GM19025 (cell line): Measurements from ENCODE around the gene BCL2L2.
A peak's percentile ranks its signal among the peaks of the same experiment; 100 is the strongest.
"Not testable (repeated sequence)": the region's sequence is repeated elsewhere in the genome, so short reads cannot be mapped to it uniquely, and the experiment has no call there.

Source experiments
- ATAC-seq: cut with Tn5 transposase; IDR thresholded peaks from one replicate; pipeline ENCODE4 v1.9.1; 2021; ENCODE audit warnings: mild to moderate bottlenecking, low read depth, moderate library complexity; ENCODE audit not compliant: unreplicated experiment

BCL2L2 gene

GRCh38 chr14:23306412-23307145 lies at the start of gene BCL2L2:
Gene BCL2L2, plus strand, starts transcription at chr14:23306833. Its CDS starts 935 bp downstream, at chr14:23307768.
- no peak for ATAC-seq

- no peak for ATAC-seq
These were observed 48.4 kb upstream of the BCL2L2 start for GRCh38 chr14:23258256-23258655.

GRCh38 chr14:23259426-23259825 lies 47.2 kb upstream of the BCL2L2 start:
- ATAC-seq, result no peak

DNA sequence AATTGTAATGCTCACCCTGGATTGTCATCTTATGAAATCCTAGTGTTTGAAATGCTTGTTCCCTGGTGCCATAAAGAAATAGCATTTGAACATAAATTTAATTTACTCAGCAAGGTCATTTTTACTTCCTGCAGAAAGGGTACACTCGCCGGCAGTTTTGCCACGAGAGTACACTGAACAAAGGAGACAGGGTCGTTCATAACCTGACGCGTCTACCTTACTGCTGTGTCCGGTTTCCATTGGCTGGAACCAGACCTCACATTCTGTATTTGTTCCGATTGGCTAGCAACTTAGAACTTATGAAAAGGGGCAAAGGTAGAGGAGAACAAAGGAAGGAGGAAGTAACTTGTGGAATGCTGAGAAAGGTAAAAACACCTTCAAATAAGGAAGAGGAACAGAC lies 45.8 kb upstream of the BCL2L2 start:
- ATAC-seq, result not testable (repeated sequence)

- ATAC-seq, result no peak
These were observed 37.4 kb upstream of the BCL2L2 start for GRCh38 chr14:23269193-23269592.

DNA sequence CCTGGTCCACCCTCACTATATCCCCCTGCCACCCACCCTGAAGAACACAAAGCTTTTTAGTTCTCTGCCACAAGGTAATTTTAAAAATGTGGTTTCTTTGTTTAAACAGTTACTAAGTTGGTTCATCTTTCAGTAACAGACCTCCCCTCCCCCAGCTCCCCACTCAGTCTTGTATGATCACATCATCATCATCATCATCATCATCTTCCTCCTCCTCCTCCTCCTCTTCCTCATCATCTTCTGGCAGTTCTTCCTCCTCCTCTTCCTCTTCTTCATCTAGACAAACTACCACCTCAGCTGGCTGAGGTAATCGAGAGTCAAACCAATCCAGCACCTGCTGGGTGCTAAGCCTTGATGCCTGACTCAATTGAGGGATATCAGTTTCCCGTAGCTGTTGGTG lies 31.2 kb upstream of the BCL2L2 start:
- no peak for ATAC-seq

DNA sequence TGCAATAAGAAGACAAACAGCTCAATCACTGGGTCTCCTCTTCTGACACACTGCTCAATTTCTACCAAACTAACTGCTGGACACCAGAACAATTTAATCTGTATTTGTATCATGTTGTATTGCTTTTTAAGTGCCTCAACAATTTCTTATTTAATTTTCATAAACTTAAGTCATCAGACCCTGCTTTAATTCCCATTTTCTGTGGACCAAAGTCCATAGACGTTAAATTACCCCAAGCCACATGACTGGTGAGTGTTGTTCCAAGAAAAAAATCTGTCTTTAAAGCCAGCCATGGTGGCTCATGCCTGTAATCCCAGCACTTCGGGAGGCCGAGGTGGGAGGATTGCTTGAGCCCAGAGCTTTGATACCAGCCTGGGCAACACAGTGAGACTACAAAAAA lies 29.4 kb upstream of the BCL2L2 start:
- no peak for ATAC-seq

DNA sequence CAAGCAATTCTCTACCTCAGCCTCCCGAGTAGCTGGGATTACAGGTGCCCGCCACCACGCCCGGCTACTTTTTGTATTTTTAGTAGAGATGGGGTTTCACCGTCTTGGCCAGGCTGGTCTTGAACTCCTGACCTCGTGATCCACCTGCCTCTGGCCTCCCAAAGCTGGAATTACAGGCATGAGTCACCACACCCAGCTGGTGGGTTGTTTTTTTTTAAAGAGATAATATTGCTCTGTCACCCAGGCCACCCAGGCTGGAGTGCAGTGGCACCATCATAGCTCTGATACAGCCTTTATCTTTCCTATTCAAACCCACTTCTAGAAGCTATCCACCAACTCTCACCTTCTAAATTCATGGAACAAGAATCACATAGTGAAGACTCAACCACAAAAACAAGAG lies 28.7 kb upstream of the BCL2L2 start:
- ATAC-seq, result not testable (repeated sequence)

- ATAC-seq, result no peak
These were observed 25.4 kb upstream of the BCL2L2 start for GRCh38 chr14:23281247-23281646.

- ATAC-seq, result no peak
These were observed 21.7 kb upstream of the BCL2L2 start for GRCh38 chr14:23284654-23285529.

- peak; percentile 21 for ATAC-seq
These were observed 21.1 kb upstream of the BCL2L2 start for GRCh38 chr14:23285530-23286019.

DNA sequence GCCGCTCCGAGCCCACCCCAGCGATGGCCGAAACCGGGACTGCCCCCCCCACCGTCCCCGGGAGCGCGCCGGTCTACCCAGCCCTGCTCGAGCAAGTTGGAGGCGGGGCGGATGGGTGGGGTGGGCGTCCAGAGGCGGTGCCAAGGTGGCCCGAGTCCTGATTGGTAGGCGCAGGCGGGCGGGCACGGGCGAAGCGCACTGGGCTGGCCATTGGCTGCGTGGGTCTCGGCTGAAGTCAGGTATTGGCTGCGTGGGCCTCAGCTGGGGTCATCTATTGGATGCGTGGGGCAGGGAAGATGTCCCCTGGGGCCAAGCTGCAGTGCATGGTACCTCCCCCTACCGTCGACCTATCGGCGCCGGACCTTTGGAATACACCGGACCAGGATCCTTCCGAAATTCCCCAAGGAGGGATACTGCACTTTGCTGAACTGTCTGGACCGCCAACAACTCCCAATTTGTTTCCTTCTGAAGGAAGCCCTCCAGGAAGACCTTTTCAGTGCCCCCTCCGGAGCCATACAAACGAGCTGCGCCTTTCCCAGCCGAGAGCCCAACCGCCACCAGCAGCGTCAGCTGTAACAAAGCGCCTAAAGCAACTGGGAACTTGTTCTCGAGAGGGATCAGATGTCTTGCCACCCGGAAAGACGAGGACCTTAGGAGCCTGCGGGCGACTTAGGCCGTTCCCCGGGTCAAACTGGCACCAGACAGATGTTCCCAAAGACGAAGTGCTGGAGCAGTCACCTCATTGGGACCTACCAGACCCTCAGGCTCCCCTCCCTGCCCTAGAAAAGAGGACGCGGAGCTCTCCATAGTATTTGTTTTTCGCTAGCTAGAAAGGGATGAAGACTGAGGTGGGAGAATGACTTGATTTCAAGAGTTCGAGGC lies 20.4 kb upstream of the BCL2L2 start, which contains the start of gene HOMEZ:
Gene HOMEZ, minus strand, starts transcription at position 113 of the 882 bp plus-strand sequence. CDS start 180 bp downstream, outside the sequence.
- peak; percentile 97 for ATAC-seq

DNA sequence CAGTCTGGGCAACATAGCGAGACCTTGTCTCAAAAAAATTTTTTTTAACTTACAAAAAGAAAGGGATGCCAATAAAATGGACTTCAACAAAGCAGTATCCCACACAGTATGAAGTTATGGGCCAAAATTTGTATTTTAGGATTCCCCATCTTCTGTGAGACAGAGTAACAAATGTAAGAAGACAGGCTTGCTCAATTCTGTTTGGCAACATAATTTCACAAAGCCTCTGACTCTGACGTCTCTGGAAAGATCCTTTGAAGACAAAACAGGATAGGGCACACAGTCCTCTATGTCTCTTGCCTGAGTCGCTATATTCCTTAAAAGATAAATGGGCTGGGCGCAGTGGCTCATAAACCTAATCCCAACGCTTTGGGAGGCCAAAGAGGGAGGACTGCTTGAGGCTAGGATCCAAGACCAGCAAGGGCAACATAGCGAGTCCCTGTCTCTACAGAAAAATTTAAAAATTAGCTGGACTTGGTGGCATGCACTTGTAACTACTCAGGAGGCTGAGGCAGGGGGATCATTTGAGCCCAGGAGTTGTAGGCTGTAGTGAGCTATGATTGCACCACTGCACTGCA lies 19.6 kb upstream of the BCL2L2 start:
- ATAC-seq, result no peak

DNA sequence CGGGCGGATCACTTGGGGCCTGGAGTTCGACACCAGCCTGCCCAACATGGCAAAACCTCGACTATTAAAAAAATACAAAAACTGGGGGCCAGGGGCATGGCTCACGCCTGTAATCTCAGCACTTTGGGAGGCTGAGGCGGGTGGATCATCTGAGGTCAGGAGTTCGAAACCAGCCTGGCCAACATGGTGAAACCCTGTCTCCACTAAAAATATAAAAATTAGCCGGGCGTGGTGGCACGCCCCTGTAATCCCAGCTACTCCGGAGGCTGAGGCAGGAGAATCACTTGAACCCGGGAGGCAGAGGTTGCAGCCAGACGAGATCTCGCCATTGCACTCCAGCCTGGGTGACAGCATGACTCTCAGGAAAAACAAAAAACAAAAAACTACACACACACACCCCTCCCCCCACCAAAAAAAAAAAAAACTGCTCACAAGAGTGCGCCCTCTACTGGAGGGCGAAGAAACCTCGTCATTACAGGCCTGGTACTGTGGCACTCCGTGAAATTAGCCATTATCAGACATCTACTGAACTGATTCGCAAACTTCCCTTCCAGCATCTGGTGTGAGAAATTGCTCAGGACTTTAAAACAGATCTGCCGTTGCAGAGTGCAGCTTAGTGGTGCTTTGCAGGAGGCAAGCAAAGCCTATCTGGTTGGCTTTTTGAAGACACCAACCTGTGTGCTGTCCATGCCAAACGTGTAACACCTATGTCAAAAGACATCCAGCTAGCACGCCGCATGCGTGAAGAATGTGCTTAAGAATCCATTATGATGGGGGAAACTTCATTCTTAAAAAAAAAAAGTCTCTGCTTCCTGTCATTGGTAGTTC lies 11.7 kb upstream of the BCL2L2 start:
- ATAC-seq, result no peak

DNA sequence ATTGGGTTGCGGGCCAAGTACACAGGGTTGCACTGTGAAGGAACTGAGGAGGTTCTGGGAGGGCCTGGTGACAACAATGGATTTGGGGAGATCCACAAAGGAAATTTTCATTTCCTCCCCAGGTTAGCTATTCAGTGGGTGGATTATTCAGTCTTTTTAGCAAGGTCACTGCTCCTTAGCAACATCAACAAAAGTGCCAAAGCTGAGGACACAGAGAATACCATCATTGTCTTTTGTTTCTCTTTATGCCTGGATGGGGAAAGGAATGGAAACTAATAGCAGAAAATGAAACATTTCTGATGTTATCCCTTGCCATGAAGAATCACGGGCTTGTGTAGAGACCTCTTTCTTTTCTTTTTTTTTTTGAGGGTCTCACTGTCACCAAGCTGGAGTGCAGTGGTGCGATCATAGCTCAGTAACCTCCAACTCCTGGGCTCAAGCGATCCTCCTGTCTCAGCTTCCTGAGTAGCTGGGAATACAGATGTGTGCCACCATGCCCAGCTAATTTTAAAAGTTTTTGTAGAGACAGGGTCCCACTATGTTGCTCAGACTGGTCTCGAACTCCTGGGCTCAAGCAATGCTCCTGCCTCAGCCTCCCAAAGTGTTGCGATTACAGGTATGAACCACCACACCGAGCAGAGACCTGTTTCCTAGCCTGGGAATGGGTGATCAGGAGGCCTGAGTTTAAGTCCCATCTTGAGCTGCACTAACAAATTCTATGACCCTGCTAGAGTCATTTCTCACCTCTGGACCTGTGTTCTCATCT lies 10.4 kb upstream of the BCL2L2 start:
- no peak for ATAC-seq

GRCh38 chr14:23297096-23297495 lies 9.5 kb upstream of the BCL2L2 start:
- ATAC-seq, result no peak

GRCh38 chr14:23297611-23298277 lies 8.9 kb upstream of the BCL2L2 start:
- no peak for ATAC-seq
